HG03565 (cell line): Measurements from ENCODE around the gene ENOX1.

ENCODE experiments used
- ATAC-seq: cut with Tn5 transposase; IDR thresholded peaks from one replicate; pipeline ENCODE4 v1.9.1; 2021; ENCODE audit warnings: mild to moderate bottlenecking, moderate library complexity; ENCODE audit not compliant: unreplicated experiment

The ENOX1 gene

GRCh38 chr13:43492745-43493144, 294.0 kb downstream of the ENOX1 start:
- ATAC-seq: no peak

- no peak for ATAC-seq
Observed at GRCh38 chr13:43492311-43492710, 294.5 kb downstream of the ENOX1 start.

- no peak for ATAC-seq
Observed at GRCh38 chr13:43489233-43489632, 297.5 kb downstream of the ENOX1 start.

- ATAC-seq: no peak
Observed at GRCh38 chr13:43487885-43488284, 298.9 kb downstream of the ENOX1 start.

GRCh38 chr13:43487461-43487860, 299.3 kb downstream of the ENOX1 start:
- ATAC-seq: no peak

GRCh38 chr13:43484432-43485225, 302.1 kb downstream of the ENOX1 start:
- no peak for ATAC-seq

- ATAC-seq: no peak
Observed at GRCh38 chr13:43483930-43484329, 302.8 kb downstream of the ENOX1 start.

- ATAC-seq: no peak
Observed at GRCh38 chr13:43482641-43483040, 304.1 kb downstream of the ENOX1 start.

GRCh38 chr13:43482026-43482425, 304.7 kb downstream of the ENOX1 start:
- ATAC-seq: no peak

GRCh38 chr13:43478902-43479301, 307.9 kb downstream of the ENOX1 start:
- ATAC-seq: no peak

GRCh38 chr13:43478211-43478610, 308.6 kb downstream of the ENOX1 start:
- ATAC-seq: no peak

- no peak for ATAC-seq
Observed at GRCh38 chr13:43475140-43475539, 311.6 kb downstream of the ENOX1 start.

GRCh38 chr13:43473437-43473836, 313.3 kb downstream of the ENOX1 start:
- no peak for ATAC-seq

GRCh38 chr13:43472980-43473379, 313.8 kb downstream of the ENOX1 start:
- ATAC-seq: no peak

- no peak for ATAC-seq
Observed at GRCh38 chr13:43472339-43472738, 314.4 kb downstream of the ENOX1 start.

- no peak for ATAC-seq
Observed at GRCh38 chr13:43470610-43471009, 316.2 kb downstream of the ENOX1 start.

- ATAC-seq: no peak
Observed at GRCh38 chr13:43469791-43470190, 317.0 kb downstream of the ENOX1 start.

- no peak for ATAC-seq
Observed at GRCh38 chr13:43464578-43465264, 322.1 kb downstream of the ENOX1 start.

GRCh38 chr13:43448605-43449336, 338.0 kb downstream of the ENOX1 start:
- no peak for ATAC-seq

- no peak for ATAC-seq
Observed at GRCh38 chr13:43446126-43446525, 340.6 kb downstream of the ENOX1 start.

GRCh38 chr13:43445668-43446067, 341.1 kb downstream of the ENOX1 start:
- no peak for ATAC-seq

GRCh38 chr13:43444081-43444480, 342.7 kb downstream of the ENOX1 start:
- ATAC-seq: no peak
